Measurements from ENCODE around the gene U2SURP.
"Not testable (repeated sequence)": the region's sequence is repeated elsewhere in the genome, so short reads cannot be mapped to it uniquely, and the experiment has no call there.

The U2SURP gene

DNA sequence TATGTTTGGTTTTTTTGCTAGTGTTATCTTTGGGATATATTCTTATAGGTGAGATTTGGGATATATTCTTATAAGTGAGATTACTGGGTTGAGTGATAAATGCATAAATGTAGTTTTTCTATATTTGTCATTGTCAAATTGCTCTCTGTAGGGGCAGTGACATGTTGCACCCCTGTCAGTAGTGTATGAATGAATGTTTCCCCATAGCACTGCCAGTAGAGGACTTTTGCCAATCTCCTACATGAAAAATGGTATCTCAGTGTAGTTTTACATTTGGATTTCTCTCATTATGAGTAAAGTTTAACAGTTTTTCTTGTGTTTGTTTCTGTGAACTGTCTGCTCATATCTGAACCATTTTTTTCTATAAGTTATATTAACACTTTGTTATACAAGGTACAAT is 13.6 kb downstream of the U2SURP start:
- no peak for DNase-seq (ENCODE audit: low spot score)

DNA sequence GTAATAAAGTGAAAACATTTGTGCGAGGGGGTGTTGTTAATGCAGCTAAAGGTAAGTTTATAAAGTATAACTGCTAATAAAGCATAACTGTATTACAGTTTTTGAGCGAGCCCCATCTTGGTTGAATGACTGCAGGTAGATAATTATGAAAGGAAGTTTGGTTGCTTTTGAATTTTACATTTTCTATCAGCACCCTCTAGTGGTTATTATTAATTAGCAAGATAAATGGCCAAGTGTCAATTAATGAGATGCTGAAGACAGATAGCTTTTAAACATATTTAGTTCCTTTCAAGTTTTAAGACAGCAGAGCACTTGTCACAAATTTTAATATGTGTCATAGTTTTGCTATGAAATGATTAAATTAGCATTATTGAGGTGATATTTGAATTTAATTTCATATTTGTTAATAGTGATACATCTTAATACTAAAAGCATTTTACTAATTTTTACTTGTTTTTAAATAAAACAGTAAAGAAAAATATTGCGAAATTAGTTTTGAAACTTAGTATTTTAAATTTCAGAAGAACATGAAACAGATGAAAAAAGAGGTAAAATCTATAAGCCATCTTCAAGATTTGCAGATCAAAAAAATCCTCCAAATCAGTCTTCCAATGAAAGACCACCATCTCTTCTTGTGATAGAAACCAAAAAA is 15.1 kb downstream of the U2SURP start:
- no peak for DNase-seq (ENCODE audit: low spot score)

DNA sequence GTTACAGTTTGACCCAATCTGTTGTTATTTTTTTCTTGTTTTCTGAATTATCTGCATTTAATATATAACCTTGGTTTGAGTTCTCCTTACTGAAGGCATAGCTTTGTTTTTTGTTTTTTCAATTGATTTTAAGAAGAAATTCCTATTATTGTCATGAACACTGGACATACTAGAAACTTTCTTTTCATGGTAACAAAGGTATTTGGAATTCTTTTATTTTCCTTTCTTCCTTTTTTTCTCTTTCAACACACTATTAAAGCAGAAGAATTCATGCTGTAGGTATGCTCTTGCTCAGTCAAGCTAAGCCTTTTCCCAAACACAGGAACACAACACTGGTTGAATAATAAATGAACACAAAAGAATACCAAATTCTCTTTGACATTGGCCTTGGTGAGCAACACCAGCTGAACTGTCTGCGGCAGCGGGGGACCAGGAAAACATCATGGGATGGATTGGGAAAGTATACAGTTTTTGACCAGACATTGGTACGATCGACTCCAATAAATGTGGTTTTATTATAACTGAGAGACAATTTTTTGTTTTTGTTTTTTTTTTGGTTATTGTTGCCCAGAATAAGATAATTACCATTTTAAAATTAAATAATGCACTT is 23.1 kb downstream of the U2SURP start:
- no peak for DNase-seq (ENCODE audit: low spot score)

DNA sequence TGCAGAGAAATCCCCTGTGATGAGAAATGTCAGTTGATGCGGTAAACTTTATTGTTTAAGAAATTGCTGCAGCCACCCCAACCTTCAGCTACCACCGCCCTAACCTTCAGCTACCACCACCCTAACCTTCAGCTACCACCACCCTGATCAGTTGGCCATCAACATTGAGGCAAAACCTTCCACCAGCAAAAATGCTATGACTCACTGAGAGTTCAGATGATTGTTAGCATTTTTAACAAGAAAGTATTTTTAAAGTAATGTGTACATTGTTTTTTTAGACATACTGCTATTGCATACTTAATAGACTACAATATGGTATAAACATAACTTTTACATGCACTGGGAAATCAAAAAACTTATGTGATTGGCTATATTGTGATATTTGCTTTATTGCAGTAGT is 30.0 kb downstream of the U2SURP start:
- no peak for DNase-seq (ENCODE audit: low spot score)

DNA sequence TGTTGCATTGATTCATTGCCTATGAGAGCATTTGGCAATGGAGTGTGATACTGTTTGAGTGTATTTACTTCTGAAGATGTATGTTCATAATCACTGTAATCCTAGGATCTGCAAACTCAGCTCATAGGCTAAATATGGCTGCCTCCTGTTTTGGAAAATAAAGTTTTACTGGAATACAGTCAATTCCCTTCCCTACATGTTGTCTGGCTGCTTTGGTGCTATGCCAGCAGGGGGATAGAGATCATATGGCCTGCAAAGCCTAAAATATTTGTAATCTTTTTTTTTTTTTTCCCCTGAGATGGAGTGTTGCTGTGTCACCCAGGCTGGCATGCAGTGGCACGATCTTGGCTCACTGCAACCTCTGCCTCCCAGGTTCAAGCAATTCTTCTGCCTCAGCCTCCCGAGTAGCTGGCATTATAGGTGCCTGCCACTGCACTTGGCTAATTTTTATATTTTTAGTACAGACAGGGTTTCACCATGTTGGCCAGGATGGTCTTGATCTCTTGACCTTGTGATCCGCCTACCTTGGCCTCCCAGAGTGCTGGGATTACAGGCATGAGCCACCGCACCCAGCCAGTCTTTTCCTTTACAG is 30.5 kb downstream of the U2SURP start:
- DNase-seq (ENCODE audit: low spot score), result not testable (repeated sequence)

DNA sequence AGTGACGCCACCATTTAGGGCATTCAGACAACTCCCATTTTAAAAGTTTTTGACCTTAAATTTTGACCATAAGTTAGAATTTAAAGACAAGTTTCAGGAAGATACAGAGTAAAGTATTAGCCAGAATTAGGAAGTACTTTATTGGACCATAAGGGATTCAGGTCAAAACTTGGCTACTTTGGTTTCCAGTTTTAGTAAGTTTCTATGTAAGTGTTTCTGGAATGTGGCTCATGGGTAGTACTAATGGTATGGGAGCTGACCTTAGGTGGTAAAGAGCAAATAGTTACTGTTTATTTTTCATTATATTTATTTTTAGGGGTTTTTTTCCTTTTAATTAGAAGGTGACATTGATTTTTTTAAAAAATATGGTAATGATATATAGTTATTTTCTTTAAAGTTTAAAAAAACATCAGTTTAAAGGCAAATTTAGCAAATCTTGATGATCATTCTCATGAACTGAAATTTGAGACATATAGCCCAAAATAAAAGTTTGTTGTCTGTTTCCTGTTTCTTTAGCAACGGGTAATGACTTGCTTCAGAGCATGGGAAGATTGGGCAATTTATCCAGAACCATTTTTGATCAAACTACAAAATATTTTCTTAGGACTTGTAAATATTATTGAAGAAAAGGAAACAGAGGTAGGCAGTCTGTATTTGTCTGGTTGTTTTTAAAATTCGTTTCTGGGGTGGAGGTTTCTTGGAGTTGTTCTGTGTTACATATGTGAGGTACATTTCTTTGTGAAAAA is 34.3 kb downstream of the U2SURP start:
- DNase-seq (ENCODE audit: low spot score), result no peak

DNA sequence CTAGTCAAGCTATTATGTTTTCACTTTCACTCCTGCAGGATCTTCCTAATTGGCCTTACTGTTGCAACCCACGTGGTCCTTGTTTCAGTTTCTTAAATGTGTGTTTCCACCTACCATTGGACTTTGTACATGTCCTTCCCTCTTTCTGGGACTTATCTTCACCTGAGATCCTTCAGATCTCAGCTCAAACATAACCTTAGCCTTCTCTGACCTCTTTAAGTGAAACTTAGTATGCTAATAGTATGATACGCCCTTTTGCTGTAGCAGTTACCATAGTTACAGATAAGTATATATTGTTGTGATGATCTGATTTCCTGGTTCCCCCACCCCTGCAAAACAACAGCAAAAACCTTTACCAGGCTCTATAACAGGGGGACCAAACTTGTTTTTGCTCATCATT is 35.2 kb downstream of the U2SURP start:
- no peak for DNase-seq (ENCODE audit: low spot score)

DNA sequence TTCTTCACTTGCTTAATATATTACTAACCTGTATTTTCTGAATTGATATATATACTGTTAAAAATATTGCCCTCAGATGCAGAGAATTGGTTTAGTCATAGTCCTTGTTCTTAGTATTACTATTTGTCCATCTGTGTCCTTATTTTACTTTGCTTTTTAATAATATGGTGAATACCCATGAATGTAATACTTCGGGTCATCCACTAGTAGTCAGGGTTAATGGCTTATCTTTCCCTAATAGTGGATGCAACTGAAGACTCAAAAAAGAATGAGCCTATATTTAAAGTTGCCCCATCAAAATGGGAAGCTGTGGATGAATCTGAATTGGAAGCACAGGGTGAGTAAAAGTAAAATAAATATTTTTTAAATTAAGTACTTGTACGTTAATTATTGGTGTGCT is 36.5 kb downstream of the U2SURP start:
- no peak for DNase-seq (ENCODE audit: low spot score)

DNA sequence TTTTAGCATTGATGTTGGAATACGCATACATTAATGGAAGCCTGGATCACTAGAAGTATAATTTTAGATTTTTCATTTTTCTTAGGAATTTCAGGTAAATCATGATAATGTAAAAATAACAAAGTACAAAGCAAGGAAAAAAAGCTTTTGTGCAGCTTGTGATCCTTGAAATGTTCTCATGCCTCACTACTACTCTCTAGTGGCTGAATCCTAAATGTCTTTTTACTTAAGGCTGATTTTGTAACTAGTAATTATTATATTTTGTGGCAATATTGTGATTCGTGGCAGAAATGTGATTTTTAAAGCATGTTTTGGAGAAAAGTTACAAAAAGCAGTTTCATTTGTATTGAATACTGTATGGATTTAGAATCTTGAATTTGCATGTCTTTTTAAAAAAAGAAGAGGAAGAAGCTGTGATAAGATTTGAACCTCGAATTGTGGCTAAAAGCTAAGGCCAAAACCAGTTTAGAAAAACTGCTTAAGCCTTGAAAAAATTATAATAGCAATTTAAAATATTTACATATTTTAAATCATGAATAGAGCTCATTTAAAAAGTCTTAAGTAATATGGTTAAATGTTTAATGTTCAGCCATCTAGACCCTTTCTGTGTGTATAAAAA is 39.0 kb downstream of the U2SURP start:
- no peak for DNase-seq (ENCODE audit: low spot score)

DNA sequence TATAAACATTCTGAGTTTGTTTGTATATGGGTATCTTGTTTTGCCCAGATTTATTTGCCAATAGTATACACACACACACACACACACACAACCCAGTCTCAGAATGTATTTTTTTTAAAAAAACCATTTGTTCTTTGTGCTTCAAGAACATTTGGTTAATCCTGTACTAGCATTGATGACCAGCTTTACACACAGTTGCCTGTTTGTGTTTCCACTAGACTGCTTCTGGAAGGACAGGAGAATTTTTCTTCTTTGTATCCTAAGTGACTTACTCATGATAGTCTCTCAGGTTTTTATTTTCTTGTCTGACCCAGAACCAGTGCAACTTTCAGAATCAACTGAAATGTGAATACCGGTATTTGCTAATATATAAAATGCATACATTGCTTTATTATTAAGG is 40.5 kb downstream of the U2SURP start:
- no peak for DNase-seq (ENCODE audit: low spot score)

DNA sequence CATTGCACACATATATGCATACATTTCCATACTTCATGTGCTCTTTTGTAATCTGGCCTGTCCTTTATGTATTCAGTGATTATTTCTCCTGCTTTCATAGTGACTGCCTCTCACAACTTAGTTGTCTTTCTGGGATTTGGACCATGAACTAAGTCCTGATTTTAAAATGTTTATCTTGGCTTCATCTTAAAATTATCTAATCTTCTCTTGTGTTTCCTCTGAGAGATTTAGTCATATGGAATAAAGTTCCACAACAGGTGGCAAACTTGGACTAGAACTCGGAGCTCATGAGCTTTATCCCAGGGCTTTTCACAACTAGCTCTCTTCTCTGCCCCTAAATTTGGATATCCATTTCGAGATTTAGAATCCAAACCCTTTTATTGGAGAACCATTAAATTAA is 44.3 kb downstream of the U2SURP start:
- no peak for DNase-seq (ENCODE audit: low spot score)

DNA sequence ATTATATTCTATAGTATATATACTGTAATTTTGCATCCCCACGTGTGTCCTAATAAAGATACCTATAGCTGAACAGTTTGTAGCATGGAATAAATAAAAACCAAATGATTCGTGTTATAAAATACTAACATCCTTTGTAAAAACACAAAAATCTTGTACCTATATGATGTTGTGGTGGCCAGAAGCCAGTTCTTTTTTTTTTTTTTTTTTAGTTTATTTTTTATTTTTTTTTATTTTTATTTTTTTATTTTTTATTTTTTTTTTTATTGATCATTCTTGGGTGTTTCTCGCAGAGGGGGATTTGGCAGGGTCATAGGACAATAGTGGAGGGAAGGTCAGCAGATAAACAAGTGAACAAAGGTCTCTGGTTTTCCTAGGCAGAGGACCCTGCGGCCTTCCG is 44.7 kb downstream of the U2SURP start:
- DNase-seq (ENCODE audit: low spot score), result not testable (repeated sequence)

DNA sequence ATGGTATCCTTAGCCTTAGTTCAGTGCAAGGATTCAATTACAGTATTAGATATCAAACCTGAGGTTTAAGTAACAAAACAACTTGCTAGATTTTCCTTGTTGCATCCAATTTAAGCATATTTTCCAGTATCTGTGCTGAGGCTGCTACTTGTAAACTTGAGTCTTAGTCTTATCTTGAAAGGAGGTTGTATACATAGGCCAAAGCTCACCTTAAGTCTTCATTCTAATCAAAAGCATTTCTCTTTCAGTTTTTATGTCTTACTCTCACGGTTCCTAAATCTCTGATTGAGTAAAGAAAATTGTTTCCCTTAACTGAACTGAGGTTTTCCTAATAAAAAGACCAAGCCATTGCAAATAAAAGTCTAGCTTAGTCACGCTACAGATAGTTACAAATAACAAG is 52.6 kb downstream of the U2SURP start:
- DNase-seq (ENCODE audit: low spot score), result no peak

DNA sequence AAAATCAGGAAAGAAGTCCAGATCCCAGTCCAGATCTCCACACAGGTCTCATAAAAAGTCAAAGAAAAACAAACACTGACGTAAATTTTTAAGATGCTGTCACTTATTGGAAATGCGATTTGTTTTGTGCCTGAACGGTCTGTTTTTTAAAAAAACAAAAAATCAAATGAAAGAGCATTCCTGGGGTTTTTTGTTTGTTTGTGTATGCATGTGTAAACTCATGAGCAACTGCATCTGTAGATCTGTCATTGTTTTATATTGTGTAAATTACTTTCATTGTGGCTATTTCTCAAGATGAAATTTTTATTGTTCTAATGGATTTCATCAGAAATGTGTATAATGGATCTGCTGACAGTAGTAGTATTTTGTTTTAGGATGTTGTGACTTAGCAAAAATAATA is 55.0 kb downstream of the U2SURP start:
- DNase-seq (ENCODE audit: low spot score), result no peak

DNA sequence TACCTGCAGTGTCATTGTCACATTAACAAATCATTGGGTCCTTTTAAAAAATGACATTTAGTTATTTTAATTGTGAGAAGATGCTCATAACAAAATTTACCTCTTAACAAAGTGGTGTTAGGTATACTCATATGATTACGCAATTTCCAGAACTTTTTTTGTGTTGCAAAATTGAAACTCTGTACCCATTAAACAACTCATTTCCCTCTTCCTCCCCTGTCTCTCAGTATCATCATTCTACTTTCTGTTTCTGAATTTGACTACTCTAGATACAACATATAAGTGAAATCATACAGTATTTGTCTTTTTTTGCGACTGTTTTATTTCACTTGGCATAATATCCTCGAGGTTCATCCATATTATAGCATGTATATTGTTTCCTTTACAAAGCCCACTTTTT is 59.5 kb downstream of the U2SURP start:
- DNase-seq (ENCODE audit: low spot score), result no peak

DNA sequence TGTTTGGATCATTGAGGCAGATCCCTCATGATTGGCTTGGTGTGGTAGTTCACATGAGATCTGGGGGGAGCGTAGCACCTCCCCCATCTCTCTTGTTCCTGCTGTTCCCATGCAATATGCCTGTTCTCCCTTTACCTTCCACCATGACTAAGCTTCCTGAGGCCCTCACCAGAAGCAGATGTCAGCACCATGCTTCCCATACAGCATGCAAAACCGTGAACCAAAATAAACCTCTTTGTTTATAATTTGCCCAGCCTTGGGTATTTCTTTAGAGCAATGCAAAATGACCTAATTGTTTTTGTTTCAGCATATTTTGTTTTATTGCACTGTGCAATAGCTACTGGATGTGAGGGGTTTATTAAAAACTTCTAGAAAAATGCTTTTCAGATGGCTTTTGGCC is 61.6 kb downstream of the U2SURP start:
- DNase-seq (ENCODE audit: low spot score), result no peak

DNA sequence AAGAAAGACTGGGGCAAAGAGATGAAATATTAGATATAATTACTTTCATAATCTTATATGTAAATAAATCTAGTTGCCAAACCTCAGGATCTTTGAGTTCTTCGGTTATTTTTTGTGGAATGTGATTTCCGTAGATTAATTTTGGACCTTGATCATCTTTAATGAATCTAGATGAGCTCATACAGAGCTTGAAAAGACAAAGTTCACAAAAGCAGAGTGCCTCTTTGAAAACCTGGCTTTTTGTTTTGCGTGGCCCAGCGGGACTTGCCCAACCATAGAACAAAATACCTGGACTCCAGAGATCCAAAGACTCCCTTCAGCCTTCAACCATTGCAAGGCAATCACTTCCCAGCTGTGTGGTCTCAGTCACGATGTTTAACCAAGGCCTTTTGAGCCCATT is 63.4 kb downstream of the U2SURP start:
- no peak for DNase-seq (ENCODE audit: low spot score)

DNA sequence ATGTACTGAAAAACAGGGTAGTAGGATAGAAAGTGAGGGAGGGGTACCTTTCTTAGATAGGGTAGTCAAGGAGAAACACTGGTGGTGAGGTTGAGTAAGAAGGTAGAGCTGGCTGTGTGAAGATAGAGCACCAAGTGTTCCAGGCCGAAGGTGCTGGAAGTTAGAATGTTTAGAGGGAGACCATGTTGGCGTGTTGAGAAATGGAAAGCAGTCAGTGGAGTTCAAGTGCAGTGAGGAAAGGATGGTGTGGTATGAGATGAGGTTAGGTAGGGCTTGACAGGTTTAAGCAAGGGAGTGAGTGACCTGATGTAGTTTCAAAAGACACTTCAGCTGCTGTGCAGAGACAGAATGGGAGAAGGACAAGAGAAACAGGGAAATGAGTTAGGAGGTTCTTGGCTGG is 64.0 kb downstream of the U2SURP start:
- DNase-seq (ENCODE audit: low spot score), result no peak

DNA sequence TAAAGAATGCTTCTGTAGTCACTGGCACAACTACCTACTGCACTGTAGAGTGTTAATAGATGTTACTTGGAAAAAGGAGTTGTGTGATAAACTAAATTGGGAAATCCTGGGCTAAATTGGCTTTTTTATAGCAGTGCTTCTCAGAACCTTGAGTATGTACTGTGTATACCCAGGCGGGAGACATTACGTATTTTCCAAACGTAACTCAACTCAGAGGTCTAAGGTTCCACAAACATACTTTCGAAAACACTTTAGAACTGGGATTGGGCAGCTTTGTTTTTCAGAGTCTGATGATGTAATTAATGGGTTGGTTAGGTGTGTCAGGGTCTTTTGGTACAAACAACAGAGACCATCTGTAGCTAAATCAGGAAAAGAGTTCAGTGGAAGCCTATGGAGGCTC is 64.7 kb downstream of the U2SURP start:
- DNase-seq (ENCODE audit: low spot score), result no peak

DNA sequence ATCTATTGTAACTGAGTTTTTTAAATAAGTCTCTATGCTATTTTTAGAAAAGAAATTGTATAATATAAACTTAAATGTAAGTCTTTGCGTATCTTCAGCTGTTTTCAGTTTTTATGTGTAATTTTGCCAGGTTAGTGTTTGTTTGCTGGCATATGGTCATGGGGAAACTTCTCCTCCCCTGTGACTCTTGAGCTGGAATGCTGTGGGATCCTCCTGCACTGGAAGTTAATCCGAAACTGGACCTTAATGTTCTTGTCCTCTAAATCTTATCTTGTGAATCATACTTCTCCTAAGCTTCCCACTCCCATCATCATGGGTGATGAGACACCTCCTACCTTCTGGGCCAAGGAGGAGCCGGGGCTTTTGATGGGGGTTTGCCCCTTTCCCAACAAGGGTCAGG is 65.8 kb downstream of the U2SURP start:
- no peak for DNase-seq (ENCODE audit: low spot score)

DNA sequence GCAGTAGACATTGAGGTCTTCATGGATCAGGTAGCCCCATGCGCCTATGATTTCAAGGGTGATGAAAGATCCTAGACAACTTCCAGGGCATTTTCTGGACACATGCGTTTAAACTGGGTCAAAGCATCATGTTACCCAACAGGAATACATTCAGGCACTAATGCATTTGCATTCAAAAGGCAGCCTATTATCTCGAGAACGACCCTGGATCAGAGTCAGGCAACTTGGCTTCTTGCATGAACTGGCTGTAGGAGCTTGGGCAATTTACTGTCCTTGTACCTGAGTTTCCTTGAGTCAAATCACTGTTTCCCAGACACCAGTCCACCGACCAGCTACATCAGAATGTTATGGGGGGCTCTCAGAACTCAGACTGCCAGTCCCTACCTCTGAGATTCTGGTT is 66.7 kb downstream of the U2SURP start:
- DNase-seq (ENCODE audit: low spot score), result no peak

DNA sequence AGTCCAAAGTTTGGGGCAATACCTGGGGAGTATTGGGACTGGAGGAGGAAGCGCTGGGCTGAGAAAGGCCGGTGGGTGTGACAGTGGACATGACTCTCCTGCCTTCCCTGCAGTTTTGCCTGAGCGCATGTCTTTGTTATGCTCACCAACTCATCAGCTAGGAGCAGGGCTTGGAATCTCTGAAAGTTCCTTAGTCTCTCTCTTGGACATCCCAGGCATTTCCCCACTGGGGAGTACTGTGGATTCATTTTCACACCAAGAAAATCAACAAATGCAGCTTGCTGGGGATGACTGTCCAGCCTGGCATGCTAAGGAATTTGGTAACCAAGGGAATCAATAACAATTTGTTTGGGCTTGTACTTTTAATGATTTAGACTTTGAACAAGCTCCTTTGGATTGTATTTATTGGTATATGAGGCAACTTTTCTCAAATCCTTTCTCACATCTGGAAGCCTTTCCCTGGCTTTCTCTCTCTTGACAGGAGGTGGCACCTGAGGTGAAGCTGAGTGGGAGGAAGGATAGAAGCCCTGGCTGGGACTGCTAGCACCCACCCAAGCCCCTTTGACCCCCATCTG is 69.7 kb downstream of the U2SURP start:
- DNase-seq (ENCODE audit: low spot score), result peak; percentile 32
